ENCODE data around the gene FAM131C. TPM values are rescaled to one million over a fixed set of nuclear protein-coding genes. Genes with fewer than 3 reads are reported as not detected.
A peak's percentile ranks its signal among the peaks of the same experiment; 100 is the strongest.

FAM131C gene
- total RNA-seq, 1 donor from 2014 or later = 1.9 TPM

GRCh38 chr1:16116002-16116401 lies 42.6 kb upstream of the FAM131C start:
- H3K4me3 Mint-ChIP-seq = no peak overlapping the region
- DNase-seq (ENCODE audit: low spot score in 2 of 2, unreplicated experiment in 2 of 2) = no peak
- no peaks in the 10 kb centered on the region for H3K27me3 Mint-ChIP-seq (ENCODE audit: low read depth)
- peaks cover 52% of the 10 kb centered on the region for H3K4me1 Mint-ChIP-seq
- TF ChIP-seq CTCF (IDR thresholded peaks at IDR 0.05; ENCODE audit: unreplicated experiment) = no peak
- H3K9me3 Mint-ChIP-seq = no peaks in the 10 kb centered on the region
- peak overlapping the region; percentile 68 for H3K27ac Mint-ChIP-seq
- no peaks in the 10 kb centered on the region for H3K36me3 Mint-ChIP-seq

DNA sequence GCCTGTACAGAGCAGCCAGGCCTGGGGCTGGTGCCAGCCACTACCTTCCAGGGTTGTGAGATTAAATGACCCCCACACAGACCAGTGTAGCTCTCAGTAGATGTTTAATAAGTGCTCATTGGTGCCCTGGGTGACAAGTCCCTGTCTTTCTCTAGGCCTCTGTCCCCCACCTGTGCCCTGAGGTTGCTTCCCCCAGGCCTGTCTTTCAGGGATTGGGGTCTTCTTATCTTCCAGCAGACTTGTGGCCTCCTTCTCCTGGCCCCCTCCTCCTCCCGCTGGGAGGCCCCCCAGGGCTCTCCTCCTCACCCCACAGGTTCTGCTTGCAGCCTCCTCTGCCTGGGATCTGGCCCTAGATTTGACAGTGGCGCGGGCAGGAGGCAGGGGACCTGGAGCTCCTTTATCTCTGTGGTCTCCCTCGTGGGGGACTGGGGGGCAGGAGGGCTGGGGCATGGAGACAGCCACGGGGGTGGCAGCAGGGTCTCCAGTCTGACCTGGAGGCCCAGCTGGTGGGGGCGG lies 42.1 kb upstream of the FAM131C start:
- H3K4me1 Mint-ChIP-seq = peaks cover 54% of the 10 kb centered on the region
- H3K4me3 Mint-ChIP-seq = no peak overlapping the region

GRCh38 chr1:16114527-16115467 lies 41.3 kb upstream of the FAM131C start:
- no peak overlapping the region for H3K4me3 Mint-ChIP-seq
- H3K9me3 Mint-ChIP-seq = no peaks in the 10 kb centered on the region
- peak overlapping the region; percentile 75 for H3K27ac Mint-ChIP-seq
- no peak for TF ChIP-seq CTCF (IDR thresholded peaks at IDR 0.05; ENCODE audit: unreplicated experiment)
- no peaks in the 10 kb centered on the region for H3K36me3 Mint-ChIP-seq
- peaks cover 59% of the 10 kb centered on the region for H3K4me1 Mint-ChIP-seq
- no peaks in the 10 kb centered on the region for H3K27me3 Mint-ChIP-seq (ENCODE audit: low read depth)
- DNase-seq (ENCODE audit: low spot score in 2 of 2, unreplicated experiment in 2 of 2) = no peak

More for the DNA sequence above, 42.1 kb upstream of the FAM131C start:
- no peak for DNase-seq (ENCODE audit: low spot score in 2 of 2, unreplicated experiment in 2 of 2)
- H3K36me3 Mint-ChIP-seq = no peaks in the 10 kb centered on the region
- peak overlapping the region; percentile 43 for H3K27ac Mint-ChIP-seq
- TF ChIP-seq CTCF (IDR thresholded peaks at IDR 0.05; ENCODE audit: unreplicated experiment) = no peak
- H3K27me3 Mint-ChIP-seq (ENCODE audit: low read depth) = no peaks in the 10 kb centered on the region
- no peaks in the 10 kb centered on the region for H3K9me3 Mint-ChIP-seq

GRCh38 chr1:16112596-16113555 lies 39.4 kb upstream of the FAM131C start:
- H3K36me3 Mint-ChIP-seq = peaks cover 2% of the 10 kb centered on the region
- TF ChIP-seq CTCF (IDR thresholded peaks at IDR 0.05; ENCODE audit: unreplicated experiment) = no peak
- H3K4me1 Mint-ChIP-seq = peaks cover 59% of the 10 kb centered on the region
- H3K9me3 Mint-ChIP-seq = peaks cover 3% of the 10 kb centered on the region
- no peaks in the 10 kb centered on the region for H3K27me3 Mint-ChIP-seq (ENCODE audit: low read depth)
- DNase-seq (ENCODE audit: low spot score in 2 of 2, unreplicated experiment in 2 of 2) = no peak
- H3K4me3 Mint-ChIP-seq = no peak overlapping the region
- H3K27ac Mint-ChIP-seq = peak overlapping the region; percentile 82

DNA sequence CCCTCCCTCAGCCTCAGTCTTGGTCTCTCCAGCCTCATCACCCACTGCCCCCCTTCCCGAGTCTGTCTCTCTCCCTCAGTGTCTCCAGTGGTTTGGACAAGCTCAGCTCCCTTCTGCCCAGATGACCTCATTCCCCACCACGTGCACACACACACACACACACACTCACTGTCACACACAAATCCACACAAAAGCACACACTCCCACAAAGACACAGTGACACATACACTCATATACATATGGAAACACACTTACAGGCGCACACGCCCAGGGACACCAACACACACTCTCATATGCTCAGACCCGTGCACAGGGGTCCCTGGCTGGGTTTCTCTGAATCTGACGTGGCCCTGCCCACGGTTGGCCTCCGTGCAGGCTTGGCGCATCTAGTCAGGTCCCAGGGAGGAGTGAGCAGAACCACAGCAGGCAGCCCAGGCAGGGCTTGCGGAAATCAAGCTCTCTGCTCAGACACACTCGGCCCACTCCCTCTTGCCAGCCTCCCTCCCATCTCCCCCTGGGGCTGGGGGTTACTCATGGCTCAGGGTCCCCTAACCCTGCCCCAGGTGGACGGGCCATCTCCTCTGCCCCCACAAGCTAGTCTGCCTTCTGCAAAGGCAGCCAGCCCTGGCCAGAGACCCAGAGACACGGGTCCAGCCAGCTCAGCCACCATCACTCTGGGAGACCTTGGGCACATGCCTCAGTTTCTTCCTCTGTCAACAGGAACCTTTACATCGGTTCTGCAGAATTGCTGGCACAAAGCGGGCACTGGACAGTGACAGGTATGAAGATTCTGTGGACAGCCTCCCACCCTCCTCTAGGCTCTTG lies 38.5 kb upstream of the FAM131C start:
- peak overlapping the region; percentile 82 for H3K27ac Mint-ChIP-seq
- no peak for DNase-seq (ENCODE audit: low spot score in 2 of 2, unreplicated experiment in 2 of 2)
- H3K36me3 Mint-ChIP-seq = peaks cover 2% of the 10 kb centered on the region
- H3K4me3 Mint-ChIP-seq = no peak overlapping the region
- H3K9me3 Mint-ChIP-seq = peaks cover 10% of the 10 kb centered on the region
- no peak for TF ChIP-seq CTCF (IDR thresholded peaks at IDR 0.05; ENCODE audit: unreplicated experiment)
- peaks cover 54% of the 10 kb centered on the region for H3K4me1 Mint-ChIP-seq
- H3K27me3 Mint-ChIP-seq (ENCODE audit: low read depth) = no peaks in the 10 kb centered on the region

Data from mesothelial cell of epicardium (in vitro differentiated cells).